Chondrocyte (in vitro differentiated cells): Measurements from ENCODE around the gene PSMD9. TPM values are rescaled to one million over a fixed set of nuclear protein-coding genes. Genes with fewer than 3 reads are reported as not detected.

Source experiments
- DNase-seq: peaks from one replicate; pipeline ENCODE4 v3.0.0; 2021; ENCODE audit warnings: mixed read lengths, low spot score
- H3K27ac Mint-ChIP-seq: one replicate; pipeline ENCODE4 v1.8.0; 2021; ENCODE audit warnings: mild to moderate bottlenecking, moderate library complexity, mixed read lengths; ENCODE audit not compliant: unreplicated experiment
- H3K27me3 Mint-ChIP-seq: 2 replicates; pipeline ENCODE4 v1.8.0; 2021; ENCODE audit warnings: low read depth, mixed read lengths
- H3K36me3 Mint-ChIP-seq: 2 replicates; pipeline ENCODE4 v1.8.0; 2021; ENCODE audit warnings: low read depth, mixed read lengths
- H3K4me1 Mint-ChIP-seq: 2 replicates; pipeline ENCODE4 v1.8.0; 2021; ENCODE audit warnings: low read depth, mild to moderate bottlenecking, mixed read lengths
- H3K4me3 Mint-ChIP-seq: one replicate; pipeline ENCODE4 v1.8.0; 2021; ENCODE audit warnings: mild to moderate bottlenecking, moderate library complexity, mixed read lengths; ENCODE audit not compliant: unreplicated experiment
- H3K9me3 Mint-ChIP-seq: 2 replicates; pipeline ENCODE4 v1.8.0; 2021; ENCODE audit warnings: low read depth, mixed read lengths
- CTCF ChIP-seq: fragments of 200-600 bp; sonication (generic); IDR thresholded peaks from 2 replicates; pipeline ENCODE4 v1.5.0; 2021; ENCODE audit warnings: antibody characterized with exemption, mild to moderate bottlenecking, moderate library complexity
- total RNA-seq: library from RNA; stranded (reverse); gene quantifications from 3 replicates; pipeline ENCODE4 v1.2.1, GENCODE V29; 2021

Gene PSMD9
- total RNA-seq, 1 donor from 2014 or later, result 53.5 TPM

- Mint-ChIP-seq H3K27ac (peak within 1 kb of the TSS; percentile 45), H3K4me1 (peaks cover 3% of the 10 kb centered on the region), H3K27me3 (no peaks in the 10 kb centered on the region), H3K4me3 (peak within 1 kb of the TSS; percentile 35), H3K36me3 (peaks cover 19% of the 10 kb centered on the region), H3K9me3 (no peaks in the 10 kb centered on the region)
- TF ChIP-seq CTCF, result peak; percentile 70
- DNase-seq, result peak; percentile 93
Observed at GRCh38 chr12:121917950-121918678, 29.5 kb downstream of the PSMD9 start, which contains the start of gene CFAP251. TSS of gene CFAP251 (plus strand) at chr12:121918592. CDS start at chr12:121921306, 2,714 bp downstream.

- H3K27ac Mint-ChIP-seq, result no peak overlapping the region
- peaks cover 19% of the 10 kb centered on the region for H3K36me3 Mint-ChIP-seq
- no peak for DNase-seq
- H3K4me1 Mint-ChIP-seq, result peaks cover 8% of the 10 kb centered on the region
- H3K27me3 Mint-ChIP-seq, result no peaks in the 10 kb centered on the region
- TF ChIP-seq CTCF, result no peak
- no peak overlapping the region for H3K4me3 Mint-ChIP-seq
- H3K9me3 Mint-ChIP-seq, result peaks cover 2% of the 10 kb centered on the region
Observed at GRCh38 chr12:121918679-121919038, 30.1 kb downstream of the PSMD9 start.

- H3K9me3 Mint-ChIP-seq, result peaks cover 3% of the 10 kb centered on the region
- no peak overlapping the region for H3K27ac Mint-ChIP-seq
- H3K36me3 Mint-ChIP-seq, result peaks cover 18% of the 10 kb centered on the region
- peaks cover 27% of the 10 kb centered on the region for H3K4me1 Mint-ChIP-seq
- no peak for DNase-seq
- H3K27me3 Mint-ChIP-seq, result no peaks in the 10 kb centered on the region
- H3K4me3 Mint-ChIP-seq, result no peak overlapping the region
- TF ChIP-seq CTCF, result no peak
Observed at GRCh38 chr12:121921066-121921465, 32.5 kb downstream of the PSMD9 start.

GRCh38 chr12:121925358-121925695 lies 36.7 kb downstream of the PSMD9 start:
- peak overlapping the region; percentile 65 for H3K4me3 Mint-ChIP-seq
- DNase-seq, result no peak
- H3K27me3 Mint-ChIP-seq, result no peaks in the 10 kb centered on the region
- H3K36me3 Mint-ChIP-seq, result peaks cover 9% of the 10 kb centered on the region
- TF ChIP-seq CTCF, result no peak
- H3K4me1 Mint-ChIP-seq, result peaks cover 35% of the 10 kb centered on the region
- peaks cover 3% of the 10 kb centered on the region for H3K9me3 Mint-ChIP-seq
- peak overlapping the region; percentile 98 for H3K27ac Mint-ChIP-seq

- no peak for TF ChIP-seq CTCF
- peaks cover 11% of the 10 kb centered on the region for H3K36me3 Mint-ChIP-seq
- H3K4me3 Mint-ChIP-seq, result no peak overlapping the region
- peaks cover 35% of the 10 kb centered on the region for H3K4me1 Mint-ChIP-seq
- no peak for DNase-seq
- peaks cover 3% of the 10 kb centered on the region for H3K9me3 Mint-ChIP-seq
- no peak overlapping the region for H3K27ac Mint-ChIP-seq
- no peaks in the 10 kb centered on the region for H3K27me3 Mint-ChIP-seq
Observed at GRCh38 chr12:121926874-121927706, 38.5 kb downstream of the PSMD9 start.
